Measurements from ENCODE around the gene OR4K13.

DNA sequence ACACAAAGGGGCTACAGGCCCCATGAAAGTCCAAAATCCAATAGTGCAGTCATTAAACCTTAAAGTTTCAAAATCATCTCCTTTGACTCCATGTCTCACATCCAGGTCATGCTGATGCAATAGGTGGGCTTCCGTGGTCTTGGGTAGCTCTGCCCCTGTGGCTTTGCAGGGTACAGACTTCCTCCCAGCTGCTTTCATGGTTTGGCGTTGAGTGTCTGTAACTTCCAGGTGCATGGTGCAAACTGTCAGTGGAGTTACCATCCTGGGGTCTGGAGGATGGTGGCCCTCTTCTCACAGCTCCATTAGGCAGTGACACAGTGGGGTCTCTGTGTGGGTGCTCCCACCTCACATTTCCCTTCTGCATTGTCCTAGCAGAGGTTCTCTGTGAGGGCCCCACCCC is 42.4 kb downstream of the OR4K13 start:
- TF ChIP-seq, protein P1, sequence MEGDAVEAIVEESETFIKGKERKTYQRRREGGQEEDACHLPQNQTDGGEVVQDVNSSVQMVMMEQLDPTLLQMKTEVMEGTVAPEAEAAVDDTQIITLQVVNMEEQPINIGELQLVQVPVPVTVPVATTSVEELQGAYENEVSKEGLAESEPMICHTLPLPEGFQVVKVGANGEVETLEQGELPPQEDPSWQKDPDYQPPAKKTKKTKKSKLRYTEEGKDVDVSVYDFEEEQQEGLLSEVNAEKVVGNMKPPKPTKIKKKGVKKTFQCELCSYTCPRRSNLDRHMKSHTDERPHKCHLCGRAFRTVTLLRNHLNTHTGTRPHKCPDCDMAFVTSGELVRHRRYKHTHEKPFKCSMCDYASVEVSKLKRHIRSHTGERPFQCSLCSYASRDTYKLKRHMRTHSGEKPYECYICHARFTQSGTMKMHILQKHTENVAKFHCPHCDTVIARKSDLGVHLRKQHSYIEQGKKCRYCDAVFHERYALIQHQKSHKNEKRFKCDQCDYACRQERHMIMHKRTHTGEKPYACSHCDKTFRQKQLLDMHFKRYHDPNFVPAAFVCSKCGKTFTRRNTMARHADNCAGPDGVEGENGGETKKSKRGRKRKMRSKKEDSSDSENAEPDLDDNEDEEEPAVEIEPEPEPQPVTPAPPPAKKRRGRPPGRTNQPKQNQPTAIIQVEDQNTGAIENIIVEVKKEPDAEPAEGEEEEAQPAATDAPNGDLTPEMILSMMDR (IDR thresholded peaks at IDR 0.05 in 8 of 11, conservative IDR thresholded peaks at IDR 0.05 in 3 of 11), result no peak
- no peak for TF ChIP-seq POLR2A (IDR thresholded peaks at IDR 0.05)
